ENCODE data around the gene NCOA7. TPM values are rescaled to one million over a fixed set of nuclear protein-coding genes. Genes with fewer than 3 reads are reported as not detected.

The NCOA7 gene
- total and polyA plus RNA-seq, 12 donors, result 24.5 to 180 (median 70.8) TPM

DNA sequence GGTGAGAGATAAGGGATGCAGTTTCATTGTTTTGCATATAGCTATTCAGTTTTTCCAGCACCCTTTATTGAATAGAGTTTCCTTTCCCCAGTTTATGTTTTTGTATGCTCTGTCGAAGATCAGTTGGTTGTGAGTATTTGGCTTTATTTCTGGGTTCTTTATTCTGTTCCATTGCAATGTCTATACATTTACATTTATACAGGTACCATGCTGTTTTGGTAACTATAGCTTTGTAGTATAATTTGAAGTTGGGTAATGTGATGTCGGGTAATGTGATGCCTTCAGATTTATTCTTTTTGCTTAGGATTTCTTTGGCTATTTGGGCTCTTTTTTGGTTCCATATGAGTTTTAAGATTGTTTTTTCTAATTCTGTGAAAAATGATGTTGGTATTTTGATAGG, 61.8 kb downstream of the NCOA7 start:
- Histone ChIP-seq H3K4me1 (replicated peaks in 1 of 2) (peaks cover 15 to 38% of the 10 kb centered on the region in 2 donors), H3K4me3 (no peak overlapping the region), H3K36me3 (replicated peaks in 1 of 2) (peaks cover 0 to 9% of the 10 kb centered on the region in 2 donors), H3K27ac (no peak overlapping the region), H3K9me3 (replicated peaks in 1 of 3) (no peaks in the 10 kb centered on the region), H3K27me3 (no peaks in the 10 kb centered on the region)
- TF ChIP-seq, protein P1, sequence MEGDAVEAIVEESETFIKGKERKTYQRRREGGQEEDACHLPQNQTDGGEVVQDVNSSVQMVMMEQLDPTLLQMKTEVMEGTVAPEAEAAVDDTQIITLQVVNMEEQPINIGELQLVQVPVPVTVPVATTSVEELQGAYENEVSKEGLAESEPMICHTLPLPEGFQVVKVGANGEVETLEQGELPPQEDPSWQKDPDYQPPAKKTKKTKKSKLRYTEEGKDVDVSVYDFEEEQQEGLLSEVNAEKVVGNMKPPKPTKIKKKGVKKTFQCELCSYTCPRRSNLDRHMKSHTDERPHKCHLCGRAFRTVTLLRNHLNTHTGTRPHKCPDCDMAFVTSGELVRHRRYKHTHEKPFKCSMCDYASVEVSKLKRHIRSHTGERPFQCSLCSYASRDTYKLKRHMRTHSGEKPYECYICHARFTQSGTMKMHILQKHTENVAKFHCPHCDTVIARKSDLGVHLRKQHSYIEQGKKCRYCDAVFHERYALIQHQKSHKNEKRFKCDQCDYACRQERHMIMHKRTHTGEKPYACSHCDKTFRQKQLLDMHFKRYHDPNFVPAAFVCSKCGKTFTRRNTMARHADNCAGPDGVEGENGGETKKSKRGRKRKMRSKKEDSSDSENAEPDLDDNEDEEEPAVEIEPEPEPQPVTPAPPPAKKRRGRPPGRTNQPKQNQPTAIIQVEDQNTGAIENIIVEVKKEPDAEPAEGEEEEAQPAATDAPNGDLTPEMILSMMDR (IDR thresholded peaks at IDR 0.05), result no peak
- no peak for TF ChIP-seq POLR2A (IDR thresholded peaks at IDR 0.05)
- WGBS, 4 donors, result 96 to 98% (median 97%) methylated on average over 2 of the region's 2 CpGs
- DNase-seq, result no peak
- intact Hi-C loops (cut with DNase I), result loop anchor here in 1 of 2 donors (5.0 kb wide), 1 partner anchor 60 kb away; the partner anchor contains the start of gene NCOA7

DNA sequence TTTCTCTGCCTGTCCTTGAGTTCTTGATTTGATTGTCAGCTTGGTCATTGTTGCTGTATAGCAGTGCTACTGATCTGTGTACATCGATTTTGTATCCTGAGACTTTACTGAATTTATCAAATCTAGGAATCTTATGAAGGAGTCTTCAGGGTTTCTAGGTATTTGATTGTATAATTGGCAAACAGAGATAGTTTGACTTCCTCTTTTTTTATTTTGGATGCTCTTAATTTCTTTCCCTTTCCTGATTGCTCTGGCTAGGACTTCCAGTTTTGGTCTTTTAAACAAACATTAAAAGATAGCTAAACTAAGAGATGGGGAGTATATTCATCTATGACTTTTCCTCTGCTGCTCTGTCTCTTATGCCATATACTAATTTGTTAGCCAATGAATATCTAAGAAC, 62.4 kb downstream of the NCOA7 start:
- Histone ChIP-seq H3K27ac (peak overlapping the region in 1 of 5 donors; percentile 55), H3K9me3 (replicated peaks in 1 of 3) (no peaks in the 10 kb centered on the region), H3K4me3 (no peak overlapping the region), H3K36me3 (replicated peaks in 1 of 2) (peaks cover 0 to 11% of the 10 kb centered on the region in 2 donors), H3K4me1 (replicated peaks in 1 of 2) (peaks cover 15 to 38% of the 10 kb centered on the region in 2 donors), H3K27me3 (no peaks in the 10 kb centered on the region)
- intact Hi-C loops (cut with DNase I), result loop anchor here in 1 of 2 donors (5.0 kb wide), 1 partner anchor 61 kb away; the partner anchor contains the start of gene NCOA7
- no peak for DNase-seq
- 38 to 50% (median 42%) methylated on average over 1 of the region's 1 CpG for WGBS, 4 donors
- TF ChIP-seq, protein P1 (IDR thresholded peaks at IDR 0.05), result no peak
- no peak for TF ChIP-seq POLR2A (IDR thresholded peaks at IDR 0.05)

DNA sequence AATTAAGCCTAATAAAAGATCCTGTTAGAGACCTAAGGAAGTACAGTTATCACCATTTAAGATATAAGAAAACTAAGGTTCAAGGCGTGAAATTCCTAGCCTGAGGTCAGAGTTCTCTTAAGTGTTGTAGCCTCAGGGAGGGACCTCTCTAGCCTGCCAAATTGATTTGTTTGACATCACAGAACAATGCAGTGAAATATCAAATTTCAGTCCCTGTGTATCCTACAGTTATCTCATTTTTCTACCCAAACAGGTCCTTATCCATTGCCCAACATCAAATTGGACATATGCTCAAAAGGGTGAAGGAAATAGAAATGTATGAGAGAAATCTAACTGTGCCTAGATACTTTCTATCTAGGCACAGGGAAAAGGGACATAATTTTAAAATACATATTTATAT, 63.0 kb downstream of the NCOA7 start:
- intact Hi-C loops (cut with DNase I), result loop anchor here in 1 of 2 donors (5.0 kb wide), 1 partner anchor 61 kb away; the partner anchor contains the start of gene NCOA7
- TF ChIP-seq, protein P1 (IDR thresholded peaks at IDR 0.05), result no peak
- TF ChIP-seq POLR2A (IDR thresholded peaks at IDR 0.05), result no peak
- Histone ChIP-seq H3K9me3 (replicated peaks in 1 of 3) (no peaks in the 10 kb centered on the region), H3K27ac (peak overlapping the region in 1 of 5 donors; percentile 55), H3K4me3 (no peak overlapping the region), H3K4me1 (replicated peaks in 1 of 2) (peaks cover 15 to 42% of the 10 kb centered on the region in 2 donors), H3K36me3 (replicated peaks in 1 of 2) (peaks cover 0 to 11% of the 10 kb centered on the region in 2 donors), H3K27me3 (no peaks in the 10 kb centered on the region)
- WGBS, 4 donors, result 86 to 94% (median 88%) methylated on average over 1 of the region's 1 CpG
- no peak for DNase-seq

DNA sequence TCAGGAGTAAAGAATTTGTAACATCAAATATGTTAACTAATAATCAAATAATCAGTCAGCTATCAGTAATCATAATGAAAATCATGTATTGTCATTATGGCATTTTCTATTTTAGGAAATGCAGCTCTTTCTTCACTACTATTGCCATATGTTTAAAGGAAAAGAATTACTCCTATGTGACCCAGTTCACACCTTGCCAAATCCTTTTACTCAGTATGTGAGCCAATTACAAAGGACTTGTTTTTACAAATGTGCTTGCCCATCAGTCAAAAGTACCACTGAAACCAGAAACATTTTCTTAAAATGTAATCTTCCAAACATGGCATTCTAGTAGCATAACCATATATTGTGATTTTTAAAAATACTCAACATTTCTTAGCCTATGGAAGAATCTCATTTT, 63.6 kb downstream of the NCOA7 start:
- Histone ChIP-seq H3K36me3 (replicated peaks in 1 of 2) (peaks cover 0 to 11% of the 10 kb centered on the region in 2 donors), H3K4me1 (replicated peaks in 1 of 2) (peaks cover 15 to 44% of the 10 kb centered on the region in 2 donors), H3K27me3 (no peaks in the 10 kb centered on the region), H3K27ac (peak overlapping the region in 1 of 5 donors; percentile 55), H3K9me3 (replicated peaks in 1 of 3) (no peaks in the 10 kb centered on the region), H3K4me3 (no peak overlapping the region)
- DNase-seq, result no peak
- intact Hi-C loops (cut with DNase I), result loop anchor here in 1 of 2 donors (5.0 kb wide), 1 partner anchor 62 kb away; the partner anchor contains the start of gene NCOA7
- TF ChIP-seq POLR2A (IDR thresholded peaks at IDR 0.05), result no peak
- TF ChIP-seq, protein P1 (IDR thresholded peaks at IDR 0.05), result no peak

Measured in adrenal gland (tissue), 12 donors.